OCI-LY1 (cell line): Measurements from ENCODE around the gene ASPG.

Source experiments
- H2AFZ ChIP-seq: fragments of 200-600 bp; sonication (generic), shearing (Covaris generic); 2 replicates; pipeline ENCODE4 v1.6.0; 2014; ENCODE audit warnings: antibody characterized with exemption, mild to moderate bottlenecking, low read length
- H3F3A ChIP-seq: fragments of 200-600 bp; sonication (generic), shearing (Covaris generic); 2 replicates; pipeline ENCODE4 v1.6.0; 2014; ENCODE audit warnings: mild to moderate bottlenecking, antibody characterized with exemption, low read length, moderate library complexity; ENCODE audit not compliant: insufficient read depth
- H3K27ac ChIP-seq: fragments of 200-600 bp; sonication (generic); 2 replicates; pipeline ENCODE4 v1.5.1; 2014; ENCODE audit warnings: low read length, mixed run types, mild to moderate bottlenecking, low read depth; ENCODE audit not compliant: poor library complexity, severe bottlenecking
- H3K27me3 ChIP-seq: fragments of 200-600 bp; sonication (generic); 2 replicates; pipeline ENCODE4 v1.6.0; 2014; ENCODE audit warnings: antibody characterized with exemption, mild to moderate bottlenecking, low read length, moderate library complexity; ENCODE audit not compliant: insufficient read depth
- H3K36me3 ChIP-seq: fragments of 200-600 bp; sonication (generic); 2 replicates; pipeline ENCODE4 v1.6.1; 2014; ENCODE audit warnings: mild to moderate bottlenecking, antibody characterized with exemption, low read length, moderate library complexity, mixed read lengths; ENCODE audit not compliant: insufficient read depth
- H3K4me1 ChIP-seq: fragments of 200-600 bp; sonication (generic); 2 replicates; pipeline ENCODE4 v1.5.1; 2014; ENCODE audit warnings: mild to moderate bottlenecking, low read length, moderate library complexity; ENCODE audit not compliant: insufficient read depth, severe bottlenecking
- H3K4me2 ChIP-seq: fragments of 200-600 bp; sonication (generic), shearing (Covaris generic); 2 replicates; pipeline ENCODE4 v1.6.1; 2014; ENCODE audit warnings: low read length
- H3K4me3 ChIP-seq: fragments of 200-600 bp; sonication (generic); 2 replicates; pipeline ENCODE4 v1.5.1; 2014; ENCODE audit warnings: low read length, low read depth, mild to moderate bottlenecking, mixed read lengths; ENCODE audit not compliant: poor library complexity, severe bottlenecking
- H3K79me2 ChIP-seq: fragments of 200-600 bp; shearing (Covaris generic); 2 replicates; pipeline ENCODE4 v1.6.1; 2016; ENCODE audit warnings: mixed run types, low read length, mixed read lengths; ENCODE audit not compliant: insufficient read depth
- H3K9ac ChIP-seq: fragments of 200-600 bp; sonication (generic), shearing (Covaris generic); 2 replicates; pipeline ENCODE4 v1.6.1; 2014; ENCODE audit warnings: mild to moderate bottlenecking, low read length, mixed read lengths
- H3K9me2 ChIP-seq: fragments of 200-600 bp; sonication (generic), shearing (Covaris generic); 2 replicates; pipeline ENCODE4 v1.6.1; 2014; ENCODE audit warnings: low read depth, mild to moderate bottlenecking, low read length, mixed read lengths
- H3K9me3 ChIP-seq: fragments of 200-600 bp; shearing (Covaris generic); 2 replicates; pipeline ENCODE4 v1.6.1; 2014; ENCODE audit warnings: low read length, mixed read lengths
- H4K20me1 ChIP-seq: fragments of 200-600 bp; sonication (generic), shearing (Covaris generic); 2 replicates; pipeline ENCODE4 v1.6.0; 2016; ENCODE audit warnings: mild to moderate bottlenecking, low read length; ENCODE audit not compliant: insufficient read depth
- CTCF ChIP-seq: fragments of 200-600 bp; sonication (generic), shearing (Covaris generic); IDR thresholded peaks from 2 replicates; pipeline ENCODE4 v1.5.1; 2017; ENCODE audit warnings: mild to moderate bottlenecking, antibody characterized with exemption, low read length, moderate library complexity, mixed read lengths
- EZH2 ChIP-seq: fragments of 200-600 bp; sonication (generic), shearing (Covaris generic); IDR thresholded peaks from 2 replicates; pipeline ENCODE4 v1.8.0; 2017; ENCODE audit warnings: borderline replicate concordance, mixed run types, mild to moderate bottlenecking, antibody characterized with exemption, low read length, moderate library complexity, mixed read lengths

Gene ASPG

GRCh38 chr14:104159990-104160389 is 74.5 kb downstream of the ASPG start:
- no peaks in the 10 kb centered on the region for H3F3A ChIP-seq
- TF ChIP-seq CTCF, result no peak
- TF ChIP-seq EZH2, result no peak
- no peaks in the 10 kb centered on the region for H3K36me3 ChIP-seq
- H3K27ac ChIP-seq, result no peak overlapping the region
- H3K4me3 ChIP-seq, result no peak overlapping the region
- H3K27me3 ChIP-seq, result no peaks in the 10 kb centered on the region; the same call in 1 of the 2 replicates
- no peak overlapping the region for H3K9ac ChIP-seq
- no peaks in the 10 kb centered on the region for H3K79me2 ChIP-seq
- no peaks in the 10 kb centered on the region for H4K20me1 ChIP-seq
- H3K4me2 ChIP-seq, result no peak overlapping the region
- no peaks in the 10 kb centered on the region for H3K9me3 ChIP-seq
- H2AFZ ChIP-seq, result no peak overlapping the region
- H3K9me2 ChIP-seq, result no peaks in the 10 kb centered on the region
- no peaks in the 10 kb centered on the region for H3K4me1 ChIP-seq

GRCh38 chr14:104161602-104162367 is 76.3 kb downstream of the ASPG start:
- Histone ChIP-seq H3K9me3 (no peaks in the 10 kb centered on the region), H3K79me2 (no peaks in the 10 kb centered on the region), H2AFZ (no peak overlapping the region), H3K27me3 (no peaks in the 10 kb centered on the region; the same call in 1 of the 2 replicates), H3K4me3 (no peak overlapping the region), H3F3A (no peaks in the 10 kb centered on the region), H3K36me3 (no peaks in the 10 kb centered on the region), H4K20me1 (no peaks in the 10 kb centered on the region), H3K9me2 (no peaks in the 10 kb centered on the region), H3K9ac (no peak overlapping the region), H3K27ac (no peak overlapping the region), H3K4me2 (no peak overlapping the region), H3K4me1 (no peaks in the 10 kb centered on the region)
- TF ChIP-seq EZH2, result no peak
- TF ChIP-seq CTCF, result no peak

GRCh38 chr14:104162495-104162894 is 77.0 kb downstream of the ASPG start:
- Histone ChIP-seq H3K27me3 (no peaks in the 10 kb centered on the region; the same call in 1 of the 2 replicates), H3K9me2 (no peaks in the 10 kb centered on the region), H3K79me2 (no peaks in the 10 kb centered on the region), H3K27ac (no peak overlapping the region), H2AFZ (no peak overlapping the region), H3K4me2 (no peak overlapping the region), H3K9me3 (no peaks in the 10 kb centered on the region), H3K36me3 (no peaks in the 10 kb centered on the region), H3K9ac (no peak overlapping the region), H3K4me3 (no peak overlapping the region), H4K20me1 (no peaks in the 10 kb centered on the region), H3K4me1 (no peaks in the 10 kb centered on the region), H3F3A (no peaks in the 10 kb centered on the region)
- TF ChIP-seq EZH2 (no peak), CTCF (no peak)
